Measurements from ENCODE around the gene DNAJA4.

DNAJA4 gene

GRCh38 chr15:78266806-78267205 is 2.4 kb downstream of the DNAJA4 start:
- Histone ChIP-seq H3K4me2 (ENCODE audit: insufficient read depth, low read length) (no peak overlapping the region), H4K20me1 (ENCODE audit: insufficient read depth, low read length) (no peaks in the 10 kb centered on the region), H3K36me3 (ENCODE audit: insufficient read depth, low read length) (no peaks in the 10 kb centered on the region), H3K27ac (ENCODE audit: low read length) (no peak overlapping the region), H3K79me2 (ENCODE audit: insufficient read depth, low read length) (no peaks in the 10 kb centered on the region), H3K9me3 (ENCODE audit: insufficient read depth, low read length, severe bottlenecking) (no peaks in the 10 kb centered on the region), H3K4me1 (ENCODE audit: insufficient read depth, low read length) (no peaks in the 10 kb centered on the region), H3K4me3 (ENCODE audit: low read depth in 1 of 2, low read length in 2 of 2) (no peak overlapping the region), H2AFZ (ENCODE audit: low read depth, low read length) (no peak overlapping the region), H3K27me3 (ENCODE audit: insufficient read depth, low read length, poor library complexity) (no peaks in the 10 kb centered on the region), H3K9ac (ENCODE audit: low read depth, low read length) (no peak overlapping the region)
- TF ChIP-seq CTCF (IDR thresholded peaks at IDR 0.05; ENCODE audit: borderline replicate concordance, extremely low read depth, low read length, poor library complexity, severe bottlenecking) = no peak
- no peak for TF ChIP-seq EZH2 (IDR thresholded peaks at IDR 0.05; ENCODE audit: borderline replicate concordance, low read depth, low read length, severe bottlenecking)
- DNase-seq (no peak), ATAC-seq (ENCODE audit: insufficient read depth, low read depth) (no peak)

GRCh38 chr15:78272316-78272715 is 8.0 kb downstream of the DNAJA4 start:
- no peaks in the 10 kb centered on the region for H3K4me1 ChIP-seq (ENCODE audit: insufficient read depth, low read length)
- no peak overlapping the region for H2AFZ ChIP-seq (ENCODE audit: low read depth, low read length)
- H3K9me3 ChIP-seq (ENCODE audit: insufficient read depth, low read length, severe bottlenecking) = no peaks in the 10 kb centered on the region
- H3K9ac ChIP-seq (ENCODE audit: low read depth, low read length) = no peak overlapping the region
- no peak overlapping the region for H3K27ac ChIP-seq (ENCODE audit: low read length)
- DNase-seq = no peak
- no peaks in the 10 kb centered on the region for H3K36me3 ChIP-seq (ENCODE audit: insufficient read depth, low read length)
- H3K79me2 ChIP-seq (ENCODE audit: insufficient read depth, low read length) = no peaks in the 10 kb centered on the region
- ATAC-seq (ENCODE audit: insufficient read depth, low read depth) = no peak
- TF ChIP-seq CTCF (IDR thresholded peaks at IDR 0.05; ENCODE audit: borderline replicate concordance, extremely low read depth, low read length, poor library complexity, severe bottlenecking) (no peak), EZH2 (IDR thresholded peaks at IDR 0.05; ENCODE audit: borderline replicate concordance, low read depth, low read length, severe bottlenecking) (no peak)
- H4K20me1 ChIP-seq (ENCODE audit: insufficient read depth, low read length) = no peaks in the 10 kb centered on the region
- no peak overlapping the region for H3K4me3 ChIP-seq (ENCODE audit: low read depth in 1 of 2, low read length in 2 of 2)
- no peaks in the 10 kb centered on the region for H3K27me3 ChIP-seq (ENCODE audit: insufficient read depth, low read length, poor library complexity)
- H3K4me2 ChIP-seq (ENCODE audit: insufficient read depth, low read length) = no peak overlapping the region

- no peak for TF ChIP-seq CTCF (IDR thresholded peaks at IDR 0.05; ENCODE audit: borderline replicate concordance, extremely low read depth, low read length, poor library complexity, severe bottlenecking)
- no peak for TF ChIP-seq EZH2 (IDR thresholded peaks at IDR 0.05; ENCODE audit: borderline replicate concordance, low read depth, low read length, severe bottlenecking)
- no peaks in the 10 kb centered on the region for H3K36me3 ChIP-seq (ENCODE audit: insufficient read depth, low read length)
Measured at GRCh38 chr15:78272776-78273175, 8.4 kb downstream of the DNAJA4 start.

GRCh38 chr15:78274994-78275393 is 10.6 kb downstream of the DNAJA4 start:
- no peak overlapping the region for H3K4me2 ChIP-seq (ENCODE audit: insufficient read depth, low read length)
- no peaks in the 10 kb centered on the region for H3K9me3 ChIP-seq (ENCODE audit: insufficient read depth, low read length, severe bottlenecking)
- H3K4me1 ChIP-seq (ENCODE audit: insufficient read depth, low read length) = no peaks in the 10 kb centered on the region
- no peak overlapping the region for H2AFZ ChIP-seq (ENCODE audit: low read depth, low read length)
- H3K27ac ChIP-seq (ENCODE audit: low read length) = no peak overlapping the region
- H3K79me2 ChIP-seq (ENCODE audit: insufficient read depth, low read length) = no peaks in the 10 kb centered on the region
- TF ChIP-seq EZH2 (IDR thresholded peaks at IDR 0.05; ENCODE audit: borderline replicate concordance, low read depth, low read length, severe bottlenecking) (no peak), CTCF (IDR thresholded peaks at IDR 0.05; ENCODE audit: borderline replicate concordance, extremely low read depth, low read length, poor library complexity, severe bottlenecking) (no peak)
- no peaks in the 10 kb centered on the region for H4K20me1 ChIP-seq (ENCODE audit: insufficient read depth, low read length)
- ATAC-seq (ENCODE audit: insufficient read depth, low read depth) = no peak
- no peak overlapping the region for H3K4me3 ChIP-seq (ENCODE audit: low read depth in 1 of 2, low read length in 2 of 2)
- no peak overlapping the region for H3K9ac ChIP-seq (ENCODE audit: low read depth, low read length)
- H3K36me3 ChIP-seq (ENCODE audit: insufficient read depth, low read length) = peaks cover 10% of the 10 kb centered on the region
- no peak for DNase-seq
- H3K27me3 ChIP-seq (ENCODE audit: insufficient read depth, low read length, poor library complexity) = no peaks in the 10 kb centered on the region

More at GRCh38 chr15:78272776-78273175, 8.4 kb downstream of the DNAJA4 start:
- Histone ChIP-seq H3K4me1 (ENCODE audit: insufficient read depth, low read length) (no peaks in the 10 kb centered on the region), H3K4me3 (ENCODE audit: low read depth in 1 of 2, low read length in 2 of 2) (no peak overlapping the region), H3K9me3 (ENCODE audit: insufficient read depth, low read length, severe bottlenecking) (no peaks in the 10 kb centered on the region), H4K20me1 (ENCODE audit: insufficient read depth, low read length) (no peaks in the 10 kb centered on the region), H3K4me2 (ENCODE audit: insufficient read depth, low read length) (no peak overlapping the region), H3K79me2 (ENCODE audit: insufficient read depth, low read length) (no peaks in the 10 kb centered on the region), H3K9ac (ENCODE audit: low read depth, low read length) (no peak overlapping the region), H3K27me3 (ENCODE audit: insufficient read depth, low read length, poor library complexity) (no peaks in the 10 kb centered on the region), H2AFZ (ENCODE audit: low read depth, low read length) (no peak overlapping the region), H3K27ac (ENCODE audit: low read length) (no peak overlapping the region)
- ATAC-seq (ENCODE audit: insufficient read depth, low read depth) (no peak), DNase-seq (no peak)

All from DND-41 (cell line).